Stimulated activated CD8-positive, alpha-beta memory T cell treated with anti-CD3 and anti-CD28 coated beads, Interleukin-2, amount 100 ng/mL, for 1 hour (primary cell): ENCODE results near the gene TTLL6.
"Not testable (repeated sequence)": the region's sequence is repeated elsewhere in the genome, so short reads cannot be mapped to it uniquely, and the experiment has no call there.

Experiments used
- DNase-seq, 2 donors: peaks; one replicate each; pipeline ENCODE4 v3.0.0-alpha.2; 2020; ENCODE audit warnings: low read depth in 2 of 2

Gene TTLL6

DNA sequence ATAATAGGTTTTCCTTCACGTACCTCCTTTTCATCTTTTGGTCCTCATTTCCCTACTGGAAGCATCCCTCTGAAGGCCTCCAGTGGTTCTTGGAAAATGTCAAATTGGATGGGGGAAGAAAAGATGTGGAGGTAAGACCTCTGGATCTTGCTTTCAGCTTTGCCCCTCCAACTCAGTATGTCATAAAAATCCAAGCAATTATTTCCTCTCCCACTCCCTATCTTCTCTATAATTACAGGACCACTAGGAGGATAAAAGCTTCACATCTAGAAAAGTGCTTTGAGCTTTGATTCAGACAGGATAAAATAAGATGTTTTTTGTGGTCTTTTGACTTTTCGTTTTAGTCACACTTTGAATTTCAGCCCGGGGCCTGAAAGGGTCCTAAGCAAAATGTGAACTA, 1.7 kb downstream of the TTLL6 start:
- DNase-seq, result no peak

DNA sequence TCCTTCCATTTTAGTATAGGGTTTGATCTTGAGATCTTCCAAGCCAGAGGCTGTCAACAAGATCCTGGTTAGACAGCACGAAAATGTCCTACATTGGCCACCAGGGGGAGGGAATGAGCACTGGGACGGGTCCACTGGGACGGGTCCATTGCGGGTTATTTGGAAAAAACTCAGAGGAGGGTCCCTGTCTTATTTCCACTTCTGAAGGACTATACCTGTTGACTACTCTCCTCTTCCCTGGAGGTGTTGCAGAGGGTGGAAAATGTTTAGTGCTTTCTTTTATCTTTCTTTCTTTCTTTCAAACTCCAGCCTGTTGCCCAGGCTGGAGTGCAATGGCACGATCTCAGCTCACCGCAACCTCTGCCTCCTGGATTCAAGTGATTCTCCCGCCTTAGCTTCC, 2.5 kb downstream of the TTLL6 start:
- DNase-seq, result peak in 1 of 2 donors; percentile 37

DNA sequence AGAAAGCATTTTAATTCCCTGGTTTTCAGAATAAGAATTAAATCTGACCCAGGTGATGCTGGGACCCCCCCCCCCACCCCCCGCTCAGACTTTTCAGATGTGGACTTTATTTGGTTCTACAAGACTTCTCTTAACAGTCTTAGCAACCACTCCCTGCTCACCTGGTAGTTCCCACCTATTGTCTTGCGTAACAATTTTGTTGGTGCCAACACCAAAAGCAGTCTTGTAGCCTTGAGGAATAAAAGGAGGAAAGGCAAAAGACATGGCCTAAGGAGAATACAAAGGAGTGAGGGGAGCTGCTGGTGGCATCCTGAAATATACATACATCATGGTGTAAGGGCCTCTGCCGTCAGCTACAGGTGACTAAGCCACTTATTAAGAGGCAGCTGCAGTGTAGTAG, 5.0 kb downstream of the TTLL6 start:
- no peak for DNase-seq

DNA sequence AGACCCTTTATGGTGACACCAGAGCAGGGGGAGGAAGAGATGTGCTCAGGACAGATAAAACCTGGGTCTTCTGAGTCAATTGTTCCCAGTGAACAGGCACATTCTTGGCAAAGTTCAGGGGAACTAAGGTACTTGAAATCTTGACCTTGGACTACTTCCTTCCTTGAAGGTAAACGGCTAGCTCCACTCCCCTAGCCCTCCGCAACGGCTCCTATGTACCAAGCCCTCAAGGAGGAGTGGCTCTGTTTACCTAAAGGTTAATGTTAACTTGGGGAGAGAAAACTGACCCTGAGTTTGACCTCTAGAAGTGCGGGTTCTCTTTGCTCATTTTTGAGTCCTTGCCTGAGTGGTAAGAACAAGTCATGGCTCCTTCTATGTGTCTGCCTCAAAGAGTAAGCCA, 7.8 kb downstream of the TTLL6 start:
- no peak for DNase-seq

GRCh38 chr17:48804936-48805411, 12.1 kb downstream of the TTLL6 start:
- peak; percentile 23 to 51 for DNase-seq

DNA sequence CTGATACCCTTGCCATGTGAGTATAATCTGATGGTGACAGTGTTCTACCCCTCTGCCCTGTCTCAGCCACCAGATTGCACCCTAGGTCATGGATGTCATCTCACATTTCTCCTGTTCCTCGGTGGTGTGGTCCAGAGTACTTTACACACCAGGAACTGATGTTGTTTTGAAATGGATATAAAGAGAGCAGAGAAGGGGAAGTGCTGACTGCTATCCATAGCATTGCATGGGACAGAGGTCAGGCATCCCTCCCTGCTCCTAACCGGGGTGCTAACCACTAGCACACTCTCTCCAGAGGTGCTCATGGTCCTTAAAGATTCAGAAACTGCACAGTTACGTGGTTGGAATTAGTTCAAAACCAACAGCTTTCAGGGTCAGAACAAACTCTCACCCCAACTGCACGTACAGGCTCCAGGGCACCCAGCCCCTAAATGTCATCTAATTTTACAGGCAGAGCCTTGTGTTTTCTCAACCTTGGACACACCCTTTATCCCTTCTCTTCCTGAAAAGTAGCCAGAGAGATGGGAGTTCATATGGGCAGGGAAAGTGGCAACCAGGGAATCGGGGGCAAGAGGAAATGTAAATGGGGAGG, 16.3 kb downstream of the TTLL6 start:
- DNase-seq, result no peak

GRCh38 chr17:48799069-48799723, 17.8 kb downstream of the TTLL6 start:
- DNase-seq, result no peak

DNA sequence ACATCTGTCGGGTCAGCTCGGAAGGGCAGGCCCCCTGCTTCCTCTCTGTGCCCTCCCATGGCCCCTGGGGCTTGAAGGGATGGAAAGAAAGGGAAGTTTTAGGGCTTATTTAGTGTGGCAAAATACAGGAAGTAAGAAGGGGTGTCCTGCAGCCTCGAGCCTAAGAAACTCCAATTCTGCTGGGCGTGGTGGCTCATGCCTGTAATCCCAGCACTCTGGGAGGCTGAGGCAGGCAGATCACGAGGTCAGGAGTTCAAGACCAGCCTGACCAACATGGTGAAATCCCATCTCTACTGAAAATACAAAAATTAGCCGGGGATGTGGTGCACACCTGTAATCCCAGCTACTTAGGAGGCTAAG, 20.9 kb downstream of the TTLL6 start:
- DNase-seq, result not testable (repeated sequence)

GRCh38 chr17:48795444-48796162, 21.4 kb downstream of the TTLL6 start:
- no peak for DNase-seq

- DNase-seq, result no peak
These were observed 24.8 kb downstream of the TTLL6 start for GRCh38 chr17:48792033-48792798.

DNA sequence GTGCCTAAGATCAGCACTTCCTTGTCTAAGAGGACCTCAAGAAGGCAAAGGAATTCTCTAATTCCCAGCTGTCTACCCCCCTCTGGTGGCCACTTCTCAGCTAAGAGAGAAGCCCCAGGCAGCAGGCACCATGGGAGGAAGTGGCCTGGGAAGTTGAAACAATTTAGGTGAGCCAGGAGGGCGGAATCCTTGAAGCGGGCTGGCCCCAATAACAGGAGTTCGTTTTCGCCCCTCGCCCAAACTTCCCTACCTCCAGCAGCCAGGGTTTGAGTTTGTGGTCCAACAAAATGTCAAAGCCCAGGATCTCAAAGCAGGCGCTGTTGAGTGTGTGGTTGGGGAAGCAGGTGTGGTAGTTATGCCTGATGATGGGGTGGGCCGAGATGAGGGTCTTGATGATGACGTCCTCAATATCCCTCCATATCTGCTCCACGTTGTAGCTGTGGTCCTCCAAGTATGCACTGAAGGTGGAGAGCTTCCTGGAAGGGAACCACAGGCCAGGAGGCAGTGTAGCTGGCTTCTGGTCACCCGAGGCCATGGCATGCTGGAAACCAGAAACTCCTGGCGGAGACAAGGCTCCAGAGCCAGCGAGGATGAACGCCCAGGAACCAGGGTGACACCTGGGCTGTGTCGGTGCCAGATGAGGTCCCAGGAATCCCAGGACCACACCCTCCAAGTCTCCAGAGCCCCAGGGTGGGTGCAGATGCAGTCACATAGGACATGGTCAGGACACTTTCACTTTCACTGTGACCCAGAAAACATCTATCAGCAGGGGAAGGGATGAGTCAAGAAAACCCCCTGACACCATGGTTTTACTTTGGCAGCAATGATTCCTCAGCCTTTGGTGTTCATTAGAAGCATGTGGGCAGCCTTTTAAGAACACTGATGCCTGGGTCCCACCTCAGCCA, 25.6 kb downstream of the TTLL6 start:
- no peak for DNase-seq

DNA sequence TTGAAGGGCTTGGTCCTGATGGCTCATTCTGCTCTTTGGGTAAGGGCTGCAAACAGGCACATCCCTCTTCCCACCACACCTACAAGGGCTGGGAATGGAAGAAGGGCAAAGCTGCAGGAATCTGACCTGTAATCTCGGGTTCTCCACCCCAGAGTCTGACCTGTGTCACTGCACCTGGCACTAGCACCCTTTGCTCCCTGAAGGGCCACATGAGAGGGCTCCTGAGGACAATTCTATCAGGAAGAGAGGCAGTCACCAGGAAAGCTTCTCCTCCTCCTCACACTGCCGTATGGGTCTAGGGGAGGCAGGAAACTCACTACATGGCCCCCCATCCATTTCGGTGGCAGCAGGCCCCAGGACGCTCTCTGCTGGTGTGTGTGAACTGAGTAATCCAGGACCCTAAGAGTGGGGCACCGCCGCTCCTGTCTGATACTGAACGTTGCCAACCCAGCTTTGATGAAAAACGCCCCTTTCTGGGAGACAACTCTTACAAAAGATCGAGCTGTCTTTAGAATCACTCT, 26.4 kb downstream of the TTLL6 start:
- DNase-seq, result no peak

GRCh38 chr17:48787828-48788227, 29.2 kb downstream of the TTLL6 start:
- DNase-seq, result no peak

GRCh38 chr17:48779421-48779820, 37.6 kb downstream of the TTLL6 start:
- no peak for DNase-seq

- DNase-seq, result no peak
These were observed 40.4 kb downstream of the TTLL6 start for GRCh38 chr17:48776602-48777001.

- DNase-seq, result no peak
These were observed 43.8 kb downstream of the TTLL6 start for GRCh38 chr17:48773245-48773644.

GRCh38 chr17:48770954-48771353, 46.1 kb downstream of the TTLL6 start:
- no peak for DNase-seq

- no peak for DNase-seq
These were observed 47.9 kb downstream of the TTLL6 start for GRCh38 chr17:48769009-48769675.

DNA sequence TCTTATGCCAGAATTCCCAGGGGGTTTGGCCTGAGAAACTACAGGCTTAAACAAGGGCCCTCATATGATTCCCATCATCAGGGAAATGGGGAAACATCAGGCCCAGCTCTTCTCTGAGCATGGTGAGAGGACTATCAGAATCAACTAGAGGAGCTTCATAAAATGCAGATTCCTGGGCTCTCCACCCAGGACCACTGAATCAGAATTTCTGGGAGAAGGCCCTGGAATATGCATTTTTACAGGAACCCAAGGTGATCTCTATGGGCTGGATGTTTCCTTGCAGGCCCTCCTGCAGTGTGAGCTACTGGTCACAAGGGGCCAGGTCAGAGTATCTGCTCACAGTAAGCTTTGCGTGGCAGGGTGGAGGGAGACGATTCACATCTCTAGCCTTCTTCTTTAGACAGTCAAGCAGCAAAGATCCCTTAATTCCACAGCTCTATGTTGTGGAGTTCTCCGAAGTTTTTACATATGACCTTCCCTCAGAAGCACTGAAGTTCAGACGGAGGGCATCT, 49.7 kb downstream of the TTLL6 start:
- no peak for DNase-seq

- DNase-seq, result no peak
These were observed 55.9 kb downstream of the TTLL6 start for GRCh38 chr17:48761114-48761513.
